ENCODE data around the gene CTR9.

Gene CTR9

DNA sequence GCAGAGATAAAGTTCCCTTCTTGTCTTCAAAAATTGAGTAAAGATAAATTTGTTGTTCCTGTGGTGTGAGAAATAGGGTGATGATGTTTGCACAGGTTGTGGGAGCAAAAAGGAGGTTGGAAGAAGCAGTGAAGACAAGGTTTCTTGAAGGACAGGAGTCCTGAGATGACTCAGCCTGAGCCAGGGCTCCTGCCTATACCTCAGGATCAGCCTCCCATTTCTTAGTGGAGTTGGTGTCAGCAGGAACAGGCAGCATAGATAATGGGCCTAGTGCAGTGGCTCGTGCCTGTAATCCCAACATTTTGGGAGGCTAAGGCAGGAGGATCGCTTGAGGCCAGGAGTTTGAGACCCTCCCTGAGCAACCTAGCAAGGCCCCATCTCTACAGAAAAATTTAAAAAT lies 29.0 kb downstream of the CTR9 start:
- peaks cover 9% of the 10 kb centered on the region for H3K4me1 ChIP-seq (ENCODE audit: control insufficient read depth, insufficient read depth, low read length)
- no peak overlapping the region for H3K27ac ChIP-seq (ENCODE audit: insufficient read depth, low read depth, low read length, poor library complexity, severe bottlenecking)
- H3K27me3 ChIP-seq (ENCODE audit: control insufficient read depth, insufficient read depth, low read length, poor library complexity, severe bottlenecking) = no peaks in the 10 kb centered on the region
- peaks cover 17% of the 10 kb centered on the region for H3K36me3 ChIP-seq (ENCODE audit: control insufficient read depth, insufficient read depth, low read length)
- WGBS, 2 experiments = 95 to 96% methylated on average over 2 of the region's 2 CpGs
- no peak overlapping the region for H3K4me3 ChIP-seq (ENCODE audit: insufficient read depth, low read depth, low read length)
- H3K9me3 ChIP-seq (ENCODE audit: control insufficient read depth, low read length) = no peaks in the 10 kb centered on the region

DNA sequence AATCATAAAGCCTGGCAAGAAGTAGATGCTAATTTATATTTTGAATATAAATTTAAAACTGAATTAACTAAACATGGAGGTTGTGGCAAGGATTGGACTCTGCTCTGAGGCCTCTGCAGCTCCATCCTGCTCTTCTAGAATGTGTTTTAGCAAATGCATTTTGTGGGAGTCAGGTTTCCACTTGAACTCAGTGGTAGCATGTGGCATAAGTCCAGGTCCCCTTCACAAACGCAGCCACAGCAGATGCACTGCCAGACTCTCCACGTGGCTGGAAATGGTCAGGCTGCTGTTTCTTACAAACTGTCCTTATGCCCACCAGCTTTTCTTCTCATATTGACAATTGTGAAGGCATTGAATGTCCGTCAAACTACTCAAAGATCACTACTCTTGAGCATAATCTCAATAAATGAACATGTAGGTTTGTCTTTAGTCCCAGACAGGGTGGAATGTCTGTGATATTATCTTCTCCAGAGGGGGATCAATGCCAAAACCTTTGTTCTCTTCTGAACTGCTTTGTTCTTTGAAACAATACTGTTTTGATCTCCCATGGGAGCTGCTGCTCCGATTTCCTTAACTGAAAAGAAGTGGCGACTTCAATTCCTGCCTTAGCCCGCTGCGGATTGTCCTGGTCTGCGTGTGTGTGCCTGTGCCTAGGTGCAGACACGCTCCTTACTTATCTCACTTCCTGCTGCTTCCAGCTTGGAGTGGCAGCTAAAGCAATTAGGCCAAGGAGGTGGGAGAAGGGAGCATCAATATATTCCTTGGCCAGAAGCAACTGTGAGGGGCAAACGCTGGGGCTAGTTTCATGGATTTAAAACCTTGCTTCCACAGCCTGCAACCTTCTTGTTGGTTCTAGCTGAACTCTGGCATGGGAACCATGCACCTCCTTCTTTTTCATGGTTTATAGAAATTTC lies 33.4 kb downstream of the CTR9 start:
- 41 to 49% methylated on average over 9 to 10 of the region's 10 CpGs for WGBS, 2 experiments
- Histone ChIP-seq H3K36me3 (ENCODE audit: control insufficient read depth, insufficient read depth, low read length) (no peaks in the 10 kb centered on the region), H3K27me3 (ENCODE audit: control insufficient read depth, insufficient read depth, low read length, poor library complexity, severe bottlenecking) (no peaks in the 10 kb centered on the region), H3K4me1 (ENCODE audit: control insufficient read depth, insufficient read depth, low read length) (peaks cover 17% of the 10 kb centered on the region), H3K4me3 (ENCODE audit: insufficient read depth, low read depth, low read length) (no peak overlapping the region), H3K9me3 (ENCODE audit: control insufficient read depth, low read length) (no peaks in the 10 kb centered on the region), H3K27ac (ENCODE audit: insufficient read depth, low read depth, low read length, poor library complexity, severe bottlenecking) (peak overlapping the region; percentile 57)

DNA sequence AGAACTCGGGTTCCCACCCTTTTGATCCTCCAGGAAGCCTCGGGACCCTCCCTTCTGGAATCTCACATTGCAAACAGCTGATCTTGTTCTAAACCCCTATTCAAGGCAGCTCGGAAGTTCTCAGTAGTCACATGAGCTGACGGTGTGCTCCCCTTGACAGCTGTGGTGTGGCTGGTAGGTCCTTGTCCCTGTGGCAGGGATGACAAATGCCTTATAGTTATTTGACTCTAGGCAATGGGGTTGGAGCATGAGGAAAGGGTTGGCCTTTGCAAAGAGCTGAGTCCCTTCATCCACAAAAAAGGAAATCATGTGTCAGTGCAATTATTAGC lies 34.1 kb downstream of the CTR9 start:
- Histone ChIP-seq H3K9me3 (ENCODE audit: control insufficient read depth, low read length) (no peaks in the 10 kb centered on the region), H3K4me3 (ENCODE audit: insufficient read depth, low read depth, low read length) (no peak overlapping the region), H3K4me1 (ENCODE audit: control insufficient read depth, insufficient read depth, low read length) (peaks cover 17% of the 10 kb centered on the region), H3K27ac (ENCODE audit: insufficient read depth, low read depth, low read length, poor library complexity, severe bottlenecking) (no peak overlapping the region), H3K36me3 (ENCODE audit: control insufficient read depth, insufficient read depth, low read length) (no peaks in the 10 kb centered on the region), H3K27me3 (ENCODE audit: control insufficient read depth, insufficient read depth, low read length, poor library complexity, severe bottlenecking) (no peaks in the 10 kb centered on the region)
- WGBS, 2 experiments = 49 to 54% methylated on average over 4 of the region's 4 CpGs

GRCh38 chr11:10786451-10786850 lies 35.4 kb downstream of the CTR9 start:
- Histone ChIP-seq H3K27ac (ENCODE audit: insufficient read depth, low read depth, low read length, poor library complexity, severe bottlenecking) (no peak overlapping the region), H3K27me3 (ENCODE audit: control insufficient read depth, insufficient read depth, low read length, poor library complexity, severe bottlenecking) (no peaks in the 10 kb centered on the region), H3K4me3 (ENCODE audit: insufficient read depth, low read depth, low read length) (no peak overlapping the region), H3K36me3 (ENCODE audit: control insufficient read depth, insufficient read depth, low read length) (no peaks in the 10 kb centered on the region), H3K9me3 (ENCODE audit: control insufficient read depth, low read length) (no peaks in the 10 kb centered on the region), H3K4me1 (ENCODE audit: control insufficient read depth, insufficient read depth, low read length) (peaks cover 17% of the 10 kb centered on the region)
- WGBS, 2 experiments = 96 to 97% methylated on average over 5 of the region's 5 CpGs

DNA sequence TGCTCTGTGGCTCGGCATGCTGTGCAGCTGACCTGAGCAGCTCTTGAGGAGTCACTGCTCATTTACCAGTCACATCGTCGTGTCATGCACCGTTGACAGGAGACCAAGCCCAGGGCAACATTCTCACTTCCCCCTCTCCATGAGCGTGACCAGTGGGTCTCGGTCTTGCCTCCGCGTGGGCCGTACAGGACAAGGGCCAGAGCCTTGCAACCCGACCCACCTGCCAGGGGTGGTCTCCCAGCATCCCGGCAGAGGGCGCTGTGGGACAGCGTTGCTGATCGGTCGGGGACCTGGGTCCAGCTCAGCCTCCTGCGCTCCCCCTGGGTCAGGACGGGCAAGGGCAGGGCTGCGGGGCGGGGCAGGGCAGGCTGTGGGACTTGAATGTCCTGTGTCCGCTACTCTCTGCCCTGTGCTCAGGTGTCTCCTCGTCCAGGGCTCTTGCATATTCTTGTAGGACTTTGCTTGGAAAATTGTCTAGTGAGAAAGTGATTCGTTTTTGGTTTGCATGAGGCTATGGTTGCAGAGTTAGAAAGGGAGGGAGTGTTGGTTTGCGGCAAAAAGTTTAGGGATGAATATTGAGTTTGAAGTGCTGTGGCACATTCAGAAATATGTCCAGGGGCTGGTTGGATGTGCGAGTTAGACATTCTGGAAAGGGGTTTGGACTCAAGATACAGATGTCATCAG lies 41.5 kb downstream of the CTR9 start:
- 18% methylated on average over 24 of the region's 24 CpGs for whole genome bisulfite sequencing, 2 experiments
- H3K9me3 ChIP-seq (ENCODE audit: control insufficient read depth, low read length) = no peaks in the 10 kb centered on the region

GRCh38 chr11:10793470-10794255 lies 42.6 kb downstream of the CTR9 start:
- WGBS, 2 experiments = 88 to 92% methylated on average over 8 to 11 of the region's 11 CpGs
- peaks cover 6% of the 10 kb centered on the region for H3K27me3 ChIP-seq (ENCODE audit: control insufficient read depth, insufficient read depth, low read length, poor library complexity, severe bottlenecking)
- no peaks in the 10 kb centered on the region for H3K9me3 ChIP-seq (ENCODE audit: control insufficient read depth, low read length)
- no peak overlapping the region for H3K27ac ChIP-seq (ENCODE audit: insufficient read depth, low read depth, low read length, poor library complexity, severe bottlenecking)
- peaks cover 24% of the 10 kb centered on the region for H3K36me3 ChIP-seq (ENCODE audit: control insufficient read depth, insufficient read depth, low read length)
- peaks cover under 1% of the 10 kb centered on the region for H3K4me1 ChIP-seq (ENCODE audit: control insufficient read depth, insufficient read depth, low read length)
- H3K4me3 ChIP-seq (ENCODE audit: insufficient read depth, low read depth, low read length) = no peak overlapping the region

More for the DNA sequence above, 41.5 kb downstream of the CTR9 start:
- Histone ChIP-seq H3K27me3 (ENCODE audit: control insufficient read depth, insufficient read depth, low read length, poor library complexity, severe bottlenecking) (peaks cover 6% of the 10 kb centered on the region), H3K4me1 (ENCODE audit: control insufficient read depth, insufficient read depth, low read length) (peaks cover 3% of the 10 kb centered on the region), H3K27ac (ENCODE audit: insufficient read depth, low read depth, low read length, poor library complexity, severe bottlenecking) (no peak overlapping the region), H3K4me3 (ENCODE audit: insufficient read depth, low read depth, low read length) (no peak overlapping the region), H3K36me3 (ENCODE audit: control insufficient read depth, insufficient read depth, low read length) (peaks cover 13% of the 10 kb centered on the region)

GRCh38 chr11:10796191-10796590 lies 45.1 kb downstream of the CTR9 start:
- Histone ChIP-seq H3K4me1 (ENCODE audit: control insufficient read depth, insufficient read depth, low read length) (no peaks in the 10 kb centered on the region), H3K36me3 (ENCODE audit: control insufficient read depth, insufficient read depth, low read length) (peaks cover 48% of the 10 kb centered on the region), H3K9me3 (ENCODE audit: control insufficient read depth, low read length) (no peaks in the 10 kb centered on the region), H3K27ac (ENCODE audit: insufficient read depth, low read depth, low read length, poor library complexity, severe bottlenecking) (no peak overlapping the region), H3K27me3 (ENCODE audit: control insufficient read depth, insufficient read depth, low read length, poor library complexity, severe bottlenecking) (peaks cover 6% of the 10 kb centered on the region), H3K4me3 (ENCODE audit: insufficient read depth, low read depth, low read length) (no peak overlapping the region)
- 90 to 95% methylated on average over 2 of the region's 2 CpGs for WGBS, 2 experiments

DNA sequence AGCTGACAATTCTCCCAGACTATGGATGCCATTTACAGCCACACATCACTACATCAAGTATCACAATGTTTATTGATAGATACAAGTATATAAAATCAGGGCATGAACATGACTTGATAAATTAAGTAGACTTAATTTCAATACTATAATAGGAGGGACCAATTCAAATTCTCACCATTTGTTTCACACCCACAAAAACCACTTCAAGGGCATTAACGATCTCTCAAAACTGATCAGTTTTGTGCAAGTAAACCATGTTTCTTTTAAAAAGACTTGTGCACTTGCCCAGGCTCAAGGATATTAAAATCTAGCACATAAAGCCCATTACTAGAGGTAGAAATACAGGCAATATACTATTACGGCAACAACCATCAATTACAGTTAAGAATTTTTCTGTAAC lies 46.0 kb downstream of the CTR9 start:
- WGBS, 2 experiments = 96 to 100% methylated on average over 2 of the region's 2 CpGs
- H3K4me1 ChIP-seq (ENCODE audit: control insufficient read depth, insufficient read depth, low read length) = no peaks in the 10 kb centered on the region
- H3K27ac ChIP-seq (ENCODE audit: insufficient read depth, low read depth, low read length, poor library complexity, severe bottlenecking) = peak overlapping the region; percentile 19
- H3K27me3 ChIP-seq (ENCODE audit: control insufficient read depth, insufficient read depth, low read length, poor library complexity, severe bottlenecking) = peaks cover 6% of the 10 kb centered on the region
- H3K9me3 ChIP-seq (ENCODE audit: control insufficient read depth, low read length) = no peaks in the 10 kb centered on the region
- no peak overlapping the region for H3K4me3 ChIP-seq (ENCODE audit: insufficient read depth, low read depth, low read length)
- H3K36me3 ChIP-seq (ENCODE audit: control insufficient read depth, insufficient read depth, low read length) = peaks cover 56% of the 10 kb centered on the region

- peaks cover 6% of the 10 kb centered on the region for H3K27me3 ChIP-seq (ENCODE audit: control insufficient read depth, insufficient read depth, low read length, poor library complexity, severe bottlenecking)
- WGBS, 2 experiments = 93 to 100% methylated on average over 3 of the region's 3 CpGs
- no peaks in the 10 kb centered on the region for H3K4me1 ChIP-seq (ENCODE audit: control insufficient read depth, insufficient read depth, low read length)
- H3K27ac ChIP-seq (ENCODE audit: insufficient read depth, low read depth, low read length, poor library complexity, severe bottlenecking) = peak overlapping the region; percentile 19
- no peak overlapping the region for H3K4me3 ChIP-seq (ENCODE audit: insufficient read depth, low read depth, low read length)
- no peaks in the 10 kb centered on the region for H3K9me3 ChIP-seq (ENCODE audit: control insufficient read depth, low read length)
- peaks cover 61% of the 10 kb centered on the region for H3K36me3 ChIP-seq (ENCODE audit: control insufficient read depth, insufficient read depth, low read length)
Observed at GRCh38 chr11:10797531-10797930, 46.5 kb downstream of the CTR9 start.
